GM21528 (cell line): ENCODE data around the gene SAT1.
"Not testable (repeated sequence)": the region's sequence is repeated elsewhere in the genome, so short reads cannot be mapped to it uniquely, and the experiment has no call there.

Source experiments
- ATAC-seq: cut with Tn5 transposase; IDR thresholded peaks from one replicate; pipeline ENCODE4 v1.9.1; 2021; ENCODE audit warnings: mild to moderate bottlenecking, moderate library complexity; ENCODE audit not compliant: unreplicated experiment, low FRiP score

The SAT1 gene

GRCh38 chrX:23782863-23783588 is at the start of gene SAT1:
TSS of gene SAT1 (plus strand) at chrX:23783173. CDS start at chrX:23783352, 179 bp downstream.
- ATAC-seq = peak; percentile 82

GRCh38 chrX:23736030-23736429 is 46.9 kb upstream of the SAT1 start:
- ATAC-seq = no peak

- ATAC-seq = no peak
These were observed 45.6 kb upstream of the SAT1 start for GRCh38 chrX:23737413-23737812.

GRCh38 chrX:23742174-23742696 is 40.7 kb upstream of the SAT1 start:
- ATAC-seq = peak; percentile 5

- peak; percentile 97 for ATAC-seq
These were observed 40.0 kb upstream of the SAT1 start, which contains the start of gene ACOT9 for GRCh38 chrX:23742697-23743622. TSS of gene ACOT9 (minus strand) at chrX:23743276. CDS start at chrX:23743144, 132 bp downstream.

- ATAC-seq = not testable (repeated sequence)
These were observed 39.4 kb upstream of the SAT1 start for GRCh38 chrX:23743623-23743971.

- ATAC-seq = no peak
These were observed 37.2 kb upstream of the SAT1 start for GRCh38 chrX:23745786-23746185.

- no peak for ATAC-seq
These were observed 33.8 kb upstream of the SAT1 start for GRCh38 chrX:23749129-23749528.

- no peak for ATAC-seq
These were observed 33.4 kb upstream of the SAT1 start for GRCh38 chrX:23749576-23749975.

GRCh38 chrX:23752740-23753415 is 30.1 kb upstream of the SAT1 start:
- ATAC-seq = no peak

GRCh38 chrX:23754664-23755063 is 28.3 kb upstream of the SAT1 start:
- no peak for ATAC-seq

GRCh38 chrX:23756165-23756564 is 26.8 kb upstream of the SAT1 start:
- ATAC-seq = no peak

GRCh38 chrX:23759821-23760220 is 23.2 kb upstream of the SAT1 start:
- no peak for ATAC-seq

GRCh38 chrX:23764188-23764984 is 18.6 kb upstream of the SAT1 start:
- no peak for ATAC-seq

- no peak for ATAC-seq
These were observed 17.5 kb upstream of the SAT1 start for GRCh38 chrX:23765449-23765848.

- ATAC-seq = no peak
These were observed 17.1 kb upstream of the SAT1 start for GRCh38 chrX:23765868-23766267.

- ATAC-seq = no peak
These were observed 16.1 kb upstream of the SAT1 start for GRCh38 chrX:23766650-23767551.

GRCh38 chrX:23770142-23770541 is 12.8 kb upstream of the SAT1 start:
- no peak for ATAC-seq

- ATAC-seq = not testable (repeated sequence)
These were observed 11.9 kb upstream of the SAT1 start for GRCh38 chrX:23771086-23771485.
